ENCODE measurements around the gene TMEM237. TPM values are rescaled to one million over a fixed set of nuclear protein-coding genes. Genes with fewer than 3 reads are reported as not detected.

TMEM237 gene
- polyA plus RNA-seq, 1 of the 3 experiments (the other 2 are of a cell fraction): 67.2 TPM

DNA sequence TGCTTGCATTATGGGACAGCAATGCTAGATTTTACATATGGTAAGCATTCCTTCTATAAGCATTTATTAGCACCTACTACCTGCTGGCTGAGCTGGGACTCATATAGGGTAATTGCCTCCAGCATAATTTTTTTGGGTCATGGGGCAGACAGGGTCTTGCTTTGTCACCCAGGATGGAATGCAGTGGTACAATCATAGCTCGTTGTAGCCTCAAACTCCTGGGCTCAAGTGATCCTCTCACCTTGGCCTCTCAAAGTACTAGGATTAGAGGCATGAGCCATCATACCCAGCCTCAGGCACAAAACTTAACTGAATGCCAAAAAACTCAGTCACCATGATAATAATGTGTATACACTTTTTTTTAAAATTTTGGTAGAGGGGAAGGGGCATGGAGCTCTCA lies 35.3 kb downstream of the TMEM237 start (continued):
- TF ChIP-seq, protein P1, sequence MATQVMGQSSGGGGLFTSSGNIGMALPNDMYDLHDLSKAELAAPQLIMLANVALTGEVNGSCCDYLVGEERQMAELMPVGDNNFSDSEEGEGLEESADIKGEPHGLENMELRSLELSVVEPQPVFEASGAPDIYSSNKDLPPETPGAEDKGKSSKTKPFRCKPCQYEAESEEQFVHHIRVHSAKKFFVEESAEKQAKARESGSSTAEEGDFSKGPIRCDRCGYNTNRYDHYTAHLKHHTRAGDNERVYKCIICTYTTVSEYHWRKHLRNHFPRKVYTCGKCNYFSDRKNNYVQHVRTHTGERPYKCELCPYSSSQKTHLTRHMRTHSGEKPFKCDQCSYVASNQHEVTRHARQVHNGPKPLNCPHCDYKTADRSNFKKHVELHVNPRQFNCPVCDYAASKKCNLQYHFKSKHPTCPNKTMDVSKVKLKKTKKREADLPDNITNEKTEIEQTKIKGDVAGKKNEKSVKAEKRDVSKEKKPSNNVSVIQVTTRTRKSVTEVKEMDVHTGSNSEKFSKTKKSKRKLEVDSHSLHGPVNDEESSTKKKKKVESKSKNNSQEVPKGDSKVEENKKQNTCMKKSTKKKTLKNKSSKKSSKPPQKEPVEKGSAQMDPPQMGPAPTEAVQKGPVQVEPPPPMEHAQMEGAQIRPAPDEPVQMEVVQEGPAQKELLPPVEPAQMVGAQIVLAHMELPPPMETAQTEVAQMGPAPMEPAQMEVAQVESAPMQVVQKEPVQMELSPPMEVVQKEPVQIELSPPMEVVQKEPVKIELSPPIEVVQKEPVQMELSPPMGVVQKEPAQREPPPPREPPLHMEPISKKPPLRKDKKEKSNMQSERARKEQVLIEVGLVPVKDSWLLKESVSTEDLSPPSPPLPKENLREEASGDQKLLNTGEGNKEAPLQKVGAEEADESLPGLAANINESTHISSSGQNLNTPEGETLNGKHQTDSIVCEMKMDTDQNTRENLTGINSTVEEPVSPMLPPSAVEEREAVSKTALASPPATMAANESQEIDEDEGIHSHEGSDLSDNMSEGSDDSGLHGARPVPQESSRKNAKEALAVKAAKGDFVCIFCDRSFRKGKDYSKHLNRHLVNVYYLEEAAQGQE (IDR thresholded peaks at IDR 0.05; ENCODE audit: low read depth, low read length): no peak
- TF ChIP-seq ELF1 (IDR thresholded peaks at IDR 0.05) (no peak), RAD21 (IDR thresholded peaks at IDR 0.05; ENCODE audit: low read length) (no peak)

DNA sequence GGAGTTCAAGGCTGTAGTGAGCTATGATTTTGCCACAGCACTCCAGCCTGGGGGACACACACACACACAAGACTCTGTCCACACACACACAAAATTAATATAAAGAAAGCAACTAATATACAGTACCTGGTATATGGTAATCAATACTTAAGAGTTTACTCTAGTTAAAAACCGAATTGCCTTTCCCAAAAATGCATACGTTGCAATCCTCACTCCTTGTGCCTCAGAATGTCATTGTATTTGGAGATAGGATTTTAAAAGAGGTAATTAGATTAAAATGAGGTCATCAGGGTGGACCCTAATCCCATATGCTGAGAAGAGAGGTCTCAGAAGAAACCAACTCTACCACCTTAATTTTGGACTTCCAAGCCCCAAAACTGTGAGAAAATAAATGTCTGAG lies 35.7 kb downstream of the TMEM237 start:
- WGBS (ENCODE audit: low lambda C conversion rate): 83% methylated on average over 2 of the region's 2 CpGs
- Histone ChIP-seq H3K9me3 (no peaks in the 10 kb centered on the region), H3K9me2 (no peaks in the 10 kb centered on the region), H3K4me3 (ENCODE audit: low read depth in 2 of 2, low read length in 1 of 2) (no peak overlapping the region), H3K4me2 (no peak overlapping the region), H3K27me3 (ENCODE audit: insufficient read depth) (no peaks in the 10 kb centered on the region), H4K20me1 (ENCODE audit: insufficient read depth) (no peaks in the 10 kb centered on the region), H3K79me2 (ENCODE audit: insufficient read depth) (no peaks in the 10 kb centered on the region), H3F3A (replicated peaks; ENCODE audit: insufficient read depth) (no peaks in the 10 kb centered on the region), H3K4me1 (ENCODE audit: control insufficient read depth in 1 of 2, insufficient read depth in 2 of 2, low read depth in 1 of 2, low read length in 1 of 2) (no peaks in the 10 kb centered on the region), H3K27ac (ENCODE audit: low read depth in 2 of 2, low read length in 1 of 2) (no peak overlapping the region), H3K36me3 (replicated peaks in 1 of 2; ENCODE audit: control insufficient read depth in 1 of 2, insufficient read depth in 2 of 2, low read length in 1 of 2) (no peaks in the 10 kb centered on the region), H2AFZ (ENCODE audit: low read depth) (no peak overlapping the region), H3K9ac (no peak overlapping the region)
- TF ChIP-seq RAD21 (IDR thresholded peaks at IDR 0.05; ENCODE audit: low read length): no peak
- TF ChIP-seq EP300 (IDR thresholded peaks at IDR 0.05; ENCODE audit: borderline replicate concordance in 1 of 2, low read depth in 1 of 2, low read length in 1 of 2): no peak
- TF ChIP-seq, protein P2, sequence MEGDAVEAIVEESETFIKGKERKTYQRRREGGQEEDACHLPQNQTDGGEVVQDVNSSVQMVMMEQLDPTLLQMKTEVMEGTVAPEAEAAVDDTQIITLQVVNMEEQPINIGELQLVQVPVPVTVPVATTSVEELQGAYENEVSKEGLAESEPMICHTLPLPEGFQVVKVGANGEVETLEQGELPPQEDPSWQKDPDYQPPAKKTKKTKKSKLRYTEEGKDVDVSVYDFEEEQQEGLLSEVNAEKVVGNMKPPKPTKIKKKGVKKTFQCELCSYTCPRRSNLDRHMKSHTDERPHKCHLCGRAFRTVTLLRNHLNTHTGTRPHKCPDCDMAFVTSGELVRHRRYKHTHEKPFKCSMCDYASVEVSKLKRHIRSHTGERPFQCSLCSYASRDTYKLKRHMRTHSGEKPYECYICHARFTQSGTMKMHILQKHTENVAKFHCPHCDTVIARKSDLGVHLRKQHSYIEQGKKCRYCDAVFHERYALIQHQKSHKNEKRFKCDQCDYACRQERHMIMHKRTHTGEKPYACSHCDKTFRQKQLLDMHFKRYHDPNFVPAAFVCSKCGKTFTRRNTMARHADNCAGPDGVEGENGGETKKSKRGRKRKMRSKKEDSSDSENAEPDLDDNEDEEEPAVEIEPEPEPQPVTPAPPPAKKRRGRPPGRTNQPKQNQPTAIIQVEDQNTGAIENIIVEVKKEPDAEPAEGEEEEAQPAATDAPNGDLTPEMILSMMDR (IDR thresholded peaks at IDR 0.05): no peak
- TF ChIP-seq, protein P3, sequence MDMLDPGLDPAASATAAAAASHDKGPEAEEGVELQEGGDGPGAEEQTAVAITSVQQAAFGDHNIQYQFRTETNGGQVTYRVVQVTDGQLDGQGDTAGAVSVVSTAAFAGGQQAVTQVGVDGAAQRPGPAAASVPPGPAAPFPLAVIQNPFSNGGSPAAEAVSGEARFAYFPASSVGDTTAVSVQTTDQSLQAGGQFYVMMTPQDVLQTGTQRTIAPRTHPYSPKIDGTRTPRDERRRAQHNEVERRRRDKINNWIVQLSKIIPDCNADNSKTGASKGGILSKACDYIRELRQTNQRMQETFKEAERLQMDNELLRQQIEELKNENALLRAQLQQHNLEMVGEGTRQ (IDR thresholded peaks at IDR 0.05; ENCODE audit: borderline replicate concordance, low read depth, low read length): no peak
- TF ChIP-seq, protein P4, sequence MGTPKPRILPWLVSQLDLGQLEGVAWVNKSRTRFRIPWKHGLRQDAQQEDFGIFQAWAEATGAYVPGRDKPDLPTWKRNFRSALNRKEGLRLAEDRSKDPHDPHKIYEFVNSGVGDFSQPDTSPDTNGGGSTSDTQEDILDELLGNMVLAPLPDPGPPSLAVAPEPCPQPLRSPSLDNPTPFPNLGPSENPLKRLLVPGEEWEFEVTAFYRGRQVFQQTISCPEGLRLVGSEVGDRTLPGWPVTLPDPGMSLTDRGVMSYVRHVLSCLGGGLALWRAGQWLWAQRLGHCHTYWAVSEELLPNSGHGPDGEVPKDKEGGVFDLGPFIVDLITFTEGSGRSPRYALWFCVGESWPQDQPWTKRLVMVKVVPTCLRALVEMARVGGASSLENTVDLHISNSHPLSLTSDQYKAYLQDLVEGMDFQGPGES (IDR thresholded peaks at IDR 0.05; ENCODE audit: low read depth, low read length): no peak
- TF ChIP-seq MXI1 (IDR thresholded peaks at IDR 0.05; ENCODE audit: low read depth, low read length): no peak
- TF ChIP-seq, protein P5, sequence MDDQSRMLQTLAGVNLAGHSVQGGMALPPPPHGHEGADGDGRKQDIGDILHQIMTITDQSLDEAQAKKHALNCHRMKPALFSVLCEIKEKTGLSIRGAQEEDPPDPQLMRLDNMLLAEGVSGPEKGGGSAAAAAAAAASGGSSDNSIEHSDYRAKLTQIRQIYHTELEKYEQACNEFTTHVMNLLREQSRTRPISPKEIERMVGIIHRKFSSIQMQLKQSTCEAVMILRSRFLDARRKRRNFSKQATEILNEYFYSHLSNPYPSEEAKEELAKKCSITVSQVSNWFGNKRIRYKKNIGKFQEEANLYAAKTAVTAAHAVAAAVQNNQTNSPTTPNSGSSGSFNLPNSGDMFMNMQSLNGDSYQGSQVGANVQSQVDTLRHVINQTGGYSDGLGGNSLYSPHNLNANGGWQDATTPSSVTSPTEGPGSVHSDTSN (IDR thresholded peaks at IDR 0.05): no peak
- TF ChIP-seq, protein P6, sequence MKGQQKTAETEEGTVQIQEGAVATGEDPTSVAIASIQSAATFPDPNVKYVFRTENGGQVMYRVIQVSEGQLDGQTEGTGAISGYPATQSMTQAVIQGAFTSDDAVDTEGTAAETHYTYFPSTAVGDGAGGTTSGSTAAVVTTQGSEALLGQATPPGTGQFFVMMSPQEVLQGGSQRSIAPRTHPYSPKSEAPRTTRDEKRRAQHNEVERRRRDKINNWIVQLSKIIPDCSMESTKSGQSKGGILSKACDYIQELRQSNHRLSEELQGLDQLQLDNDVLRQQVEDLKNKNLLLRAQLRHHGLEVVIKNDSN (IDR thresholded peaks at IDR 0.05; ENCODE audit: borderline replicate concordance, low read depth): no peak
- TF ChIP-seq SMC3 (IDR thresholded peaks at IDR 0.05; ENCODE audit: low read depth, low read length): no peak
- TF ChIP-seq MEF2A (IDR thresholded peaks at IDR 0.05; ENCODE audit: borderline replicate concordance, low read depth): no peak
- TF ChIP-seq GATA2 (CRISPR knock-in tag; IDR thresholded peaks at IDR 0.05): no peak
- no peak for TF ChIP-seq RFX5 (IDR thresholded peaks at IDR 0.05; ENCODE audit: low read length)
- no peak for TF ChIP-seq EZH2phosphoT487 (IDR thresholded peaks at IDR 0.05; ENCODE audit: borderline replicate concordance, low read depth)
- TF ChIP-seq NRF1 (IDR thresholded peaks at IDR 0.05; ENCODE audit: low read depth, low read length): no peak
- no peak for TF ChIP-seq TEAD4 (IDR thresholded peaks at IDR 0.05; ENCODE audit: borderline replicate concordance, insufficient read depth)
- TF ChIP-seq FOXJ3 (CRISPR knock-in tag; IDR thresholded peaks at IDR 0.05): no peak
- no peak for TF ChIP-seq ELF1 (IDR thresholded peaks at IDR 0.05)
- no peak for TF ChIP-seq CHD2 (IDR thresholded peaks at IDR 0.05; ENCODE audit: low read length, partially characterized antibody)
- no peak for TF ChIP-seq YY1 (IDR thresholded peaks at IDR 0.05; ENCODE audit: low read depth)
- TF ChIP-seq JUND (IDR thresholded peaks at IDR 0.05): no peak
- POLR2A ChIA-PET: no interaction called here
- DNase-seq: no peak
- CTCF ChIA-PET: interaction anchor here (0.8 kb wide), 1 partner anchor 11 kb away, joined by 3 read pairs; no protein-coding TSS in a partner anchor

All from SK-N-SH (cell line).